SK-N-SH (cell line): ENCODE measurements around the gene PLD1. TPM values are rescaled to one million over a fixed set of nuclear protein-coding genes. Genes with fewer than 3 reads are reported as not detected.

Experiments used
- CTCF ChIA-PET: fragments of 300-600, 350-600 bp; formaldehyde crosslinking; extraction: SDS; loops from one replicate; lab custom pipeline; 2021; lab: Yijun Ruan, JAX
- POLR2A ChIA-PET: fragments of 350-600 bp; sonication (Branson Sonifier 250); formaldehyde crosslinking; extraction: SDS; loops from one replicate; lab custom pipeline; 2020; ENCODE audit warnings: antibody characterized with exemption, inconsistent platforms; lab: Yijun Ruan, JAX
- DNase-seq: peaks from one replicate; pipeline ENCODE4 v3.0.0; 2012
- H2AFZ ChIP-seq: fragments of 200-600 bp; sonication (generic); 2 replicates; pipeline ENCODE4 v1.8.1; 2016; ENCODE audit warnings: antibody characterized with exemption, mild to moderate bottlenecking, low read depth
- H3F3A ChIP-seq: fragments of 200-600 bp; sonication (generic); replicated peaks from 2 replicates; pipeline ENCODE3; 2016; ENCODE audit warnings: antibody characterized with exemption, mild to moderate bottlenecking; ENCODE audit not compliant: insufficient read depth
- H3K27ac ChIP-seq, 2 experiments: fragments of 200-500 bp in 1 of 2; fragments of 200-600 bp in 1 of 2; sonication (Bioruptor generic) in 1 of 2; sonication (generic), shearing (Covaris generic) in 1 of 2; 2 replicates each; pipeline versions ENCODE4 v1.5.1 to v1.6.1; 2014 to 2016; ENCODE audit warnings: low read depth in 2 of 2, inconsistent platforms in 1 of 2, low read length in 1 of 2, mild to moderate bottlenecking in 1 of 2, mixed read lengths in 1 of 2
- H3K27me3 ChIP-seq: fragments of 200-600 bp; sonication (generic), shearing (Covaris generic); 2 replicates; pipeline ENCODE4 v1.6.1; 2016; ENCODE audit warnings: mixed run types; ENCODE audit not compliant: insufficient read depth
- H3K36me3 ChIP-seq, 2 experiments: fragments of 200-500 bp in 1 of 2; fragments of 200-600 bp in 1 of 2; sonication (Bioruptor generic) in 1 of 2; sonication (generic) in 1 of 2; replicated peaks in 1 of 2; 2 replicates each; pipeline versions ENCODE3 to v1.5.1; 2014 to 2016; ENCODE audit warnings: low read length in 1 of 2, mild to moderate bottlenecking in 1 of 2; ENCODE audit not compliant: insufficient read depth in 2 of 2, control insufficient read depth in 1 of 2
- H3K4me1 ChIP-seq, 2 experiments: fragments of 200-500 bp in 1 of 2; fragments of 200-600 bp in 1 of 2; sonication (Bioruptor generic) in 1 of 2; sonication (generic), shearing (Covaris generic) in 1 of 2; 2 replicates each; pipeline versions ENCODE4 v1.5.1 to v1.6.1; 2014 to 2016; ENCODE audit warnings: low read depth in 1 of 2, low read length in 1 of 2, mixed run types in 1 of 2; ENCODE audit not compliant: insufficient read depth in 2 of 2, control insufficient read depth in 1 of 2
- H3K4me2 ChIP-seq: fragments of 200-600 bp; sonication (generic), shearing (Covaris generic); 2 replicates; pipeline ENCODE4 v1.6.1; 2017; ENCODE audit warnings: mixed run types
- H3K4me3 ChIP-seq, 2 experiments: fragments of 200-500 bp in 1 of 2; fragments of 200-600 bp in 1 of 2; sonication (Bioruptor generic) in 1 of 2; sonication (generic), shearing (Covaris generic) in 1 of 2; 2 replicates each; pipeline versions ENCODE4 v1.5.1 to v1.8.1; 2014 to 2016; ENCODE audit warnings: low read depth in 2 of 2, inconsistent platforms in 1 of 2, low read length in 1 of 2, mild to moderate bottlenecking in 1 of 2, mixed read lengths in 1 of 2, moderate library complexity in 1 of 2
- H3K79me2 ChIP-seq: fragments of 200-600 bp; sonication (generic); 2 replicates; pipeline ENCODE4 v1.8.1; 2017; ENCODE audit warnings: mild to moderate bottlenecking; ENCODE audit not compliant: insufficient read depth
- H3K9ac ChIP-seq: fragments of 200-600 bp; sonication (generic); 2 replicates; pipeline ENCODE4 v1.6.1; 2017; ENCODE audit warnings: mixed run types
- H3K9me2 ChIP-seq: fragments of 200-600 bp; sonication (generic); 2 replicates; pipeline ENCODE4 v1.6.1; 2017; ENCODE audit warnings: mixed run types
- H3K9me3 ChIP-seq: fragments of 200-600 bp; sonication (generic); 2 replicates; pipeline ENCODE4 v1.6.1; 2017; ENCODE audit warnings: mixed run types, mild to moderate bottlenecking, moderate library complexity
- H4K20me1 ChIP-seq: fragments of 200-600 bp; sonication (generic); 2 replicates; pipeline ENCODE4 v1.6.1; 2017; ENCODE audit warnings: mild to moderate bottlenecking, mixed run types; ENCODE audit not compliant: insufficient read depth
- CHD2 ChIP-seq: fragments of 150-350 bp; IDR thresholded peaks from 2 replicates; pipeline ENCODE4 v1.6.1; 2018; ENCODE audit warnings: low read length; ENCODE audit not compliant: partially characterized antibody
- FOSL2 ChIP-seq: IDR thresholded peaks from 2 replicates; pipeline ENCODE4 v1.4.0; 2012; ENCODE audit warnings: low read depth, mild to moderate bottlenecking, moderate library complexity, borderline replicate concordance
- FOXJ3 ChIP-seq: sonication (generic); formaldehyde crosslinking; IDR thresholded peaks from 2 replicates; pipeline ENCODE4 v1.5.1; 2020; ENCODE audit warnings: mild to moderate bottlenecking, missing genetic modification reagents
- FOXM1 ChIP-seq: IDR thresholded peaks from 2 replicates; pipeline ENCODE4 v1.4.0; 2012; ENCODE audit warnings: low read depth, mild to moderate bottlenecking
- GABPA ChIP-seq: IDR thresholded peaks from 2 replicates; pipeline ENCODE4 v1.4.0; 2012; ENCODE audit warnings: low read depth, mild to moderate bottlenecking
- GATA2 ChIP-seq: sonication (generic); formaldehyde crosslinking; IDR thresholded peaks from 2 replicates; pipeline ENCODE4 v1.5.0; 2020; ENCODE audit warnings: mild to moderate bottlenecking, missing genetic modification reagents
- JUND ChIP-seq: IDR thresholded peaks from 2 replicates; pipeline ENCODE4 v1.4.0; 2012
- MEF2A ChIP-seq: IDR thresholded peaks from 2 replicates; pipeline ENCODE4 v1.4.0; 2012; ENCODE audit warnings: low read depth, borderline replicate concordance
- POLR2AphosphoS5 ChIP-seq: IDR thresholded peaks from 2 replicates; pipeline ENCODE4 v1.6.1; 2012; ENCODE audit warnings: low read depth, low read length
- RCOR1 ChIP-seq: fragments of 150-350 bp; IDR thresholded peaks from 2 replicates; pipeline ENCODE4 v1.6.1; 2017; ENCODE audit warnings: antibody characterized with exemption, low read length
- SIN3A ChIP-seq: IDR thresholded peaks from 2 replicates; pipeline ENCODE4 v1.6.1; 2012; ENCODE audit warnings: low read depth, mild to moderate bottlenecking, low read length, moderate library complexity, borderline replicate concordance
- SMC3 ChIP-seq: IDR thresholded peaks from 2 replicates; pipeline ENCODE4 v1.6.1; 2012; ENCODE audit warnings: low read depth, low read length, improper control_type of control experiment
- TAF1 ChIP-seq: IDR thresholded peaks from 2 replicates; pipeline ENCODE4 v1.6.1; 2012; ENCODE audit warnings: low read depth, mild to moderate bottlenecking, low read length, moderate library complexity, borderline replicate concordance
- TEAD4 ChIP-seq: IDR thresholded peaks from 2 replicates; pipeline ENCODE4 v1.4.0; 2012; ENCODE audit warnings: mild to moderate bottlenecking, borderline replicate concordance; ENCODE audit not compliant: insufficient read depth
- YY1 ChIP-seq: IDR thresholded peaks from 2 replicates; pipeline ENCODE4 v1.4.0; 2012; ENCODE audit warnings: low read depth, mild to moderate bottlenecking
- WGBS: methylation state at CpG from one replicate; pipeline ENCODE4 v1.1.6; 2017; ENCODE audit warnings: low lambda C conversion rate; 5-methylcytosine and 5-hydroxymethylcytosine counted together
- polyA plus RNA-seq, 3 experiments: library from polyadenylated mRNA; depleted of rRNA; stranded (reverse); fragments of >200 nt; gene quantifications; 2 replicates each; pipeline ENCODE4 v1.2.3, GENCODE V29; 2012
- TF ChIP-seq, protein P1 (sequence below): IDR thresholded peaks from 2 replicates; pipeline ENCODE4; 2012
- TF ChIP-seq, protein P2 (sequence below): fragments of 200-600 bp; sonication (generic); IDR thresholded peaks from 2 replicates; pipeline ENCODE4 v1.6.1; 2017; ENCODE audit warnings: antibody characterized with exemption, mild to moderate bottlenecking, moderate library complexity

Gene PLD1
- polyA plus RNA-seq, 1 of the 3 experiments (the other 2 are of a cell fraction), result 6.2 TPM

DNA sequence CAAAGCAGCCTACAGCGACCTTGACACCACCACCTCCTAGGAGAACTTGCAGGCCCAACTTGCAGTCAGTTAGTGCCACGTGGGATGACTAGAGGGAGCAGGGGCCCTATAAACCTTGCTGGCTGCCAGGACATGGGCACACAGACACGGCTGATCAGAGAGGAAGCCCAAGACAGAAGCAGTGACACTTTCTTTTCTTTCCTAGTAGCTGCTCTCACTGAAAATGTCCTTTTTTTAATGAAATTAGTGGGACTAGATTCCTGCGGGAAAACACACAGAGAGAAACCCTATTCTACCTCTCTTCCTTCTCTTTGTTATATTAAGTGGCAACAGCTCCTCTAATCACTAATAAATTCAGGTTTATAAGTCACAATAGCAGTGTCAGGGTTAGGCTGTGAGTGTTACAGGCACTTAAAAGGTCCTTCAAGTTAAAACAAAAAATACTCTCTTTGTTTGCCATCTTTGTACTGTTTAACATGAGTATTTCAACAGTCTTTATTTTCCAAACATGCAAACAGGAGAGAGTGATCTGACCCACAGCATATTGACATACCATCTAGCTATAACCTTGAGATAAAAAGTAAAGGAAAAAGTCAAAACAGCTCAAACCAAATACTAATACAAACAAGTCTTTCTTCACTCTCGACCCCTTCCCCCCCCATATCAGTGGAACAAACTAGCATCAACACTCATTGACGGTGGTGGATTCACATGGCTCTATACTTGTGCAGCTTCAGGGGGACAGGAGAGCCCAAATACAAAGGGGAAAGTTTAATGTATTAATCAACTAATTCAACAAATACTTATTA lies 30.7 kb upstream of the PLD1 start:
- no peak overlapping the region for H3K9ac ChIP-seq

DNA sequence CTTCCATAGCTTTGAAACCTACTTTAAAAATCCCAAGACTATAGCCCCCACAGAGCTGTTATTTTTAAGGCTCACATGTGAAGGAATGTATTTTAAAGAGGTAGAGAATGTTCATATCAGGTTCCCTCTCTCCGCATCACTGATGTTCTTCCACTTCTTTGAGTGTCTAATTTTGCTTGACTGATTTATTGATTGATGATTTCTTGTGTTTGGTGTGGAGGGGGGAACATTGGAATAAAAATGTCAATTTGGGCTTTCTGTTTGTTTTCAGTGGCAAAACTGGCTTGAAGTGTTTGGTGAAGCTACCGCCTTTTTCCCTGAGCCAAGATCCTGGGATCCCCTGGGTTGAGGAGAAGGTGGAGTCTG lies 30.1 kb upstream of the PLD1 start:
- no peaks in the 10 kb centered on the region; a peak in 2 of 4 replicates for H3K4me1 ChIP-seq
- DNase-seq, result no peak
- no peak overlapping the region for H2AFZ ChIP-seq
- no peaks in the 10 kb centered on the region for H3F3A ChIP-seq
- H3K4me2 ChIP-seq, result no peak overlapping the region
- H4K20me1 ChIP-seq, result no peaks in the 10 kb centered on the region
- no peaks in the 10 kb centered on the region for H3K27me3 ChIP-seq
- H3K9ac ChIP-seq, result no peak overlapping the region
- ChIA-PET POLR2A (no interaction called here), CTCF (interaction anchor here (1.1 to 1.4 kb wide), 2 partner anchors 9 to 10 kb away, joined by 3 to 5 read pairs; no protein-coding TSS in a partner anchor)
- no peak overlapping the region for H3K4me3 ChIP-seq
- H3K36me3 ChIP-seq, result no peaks in the 10 kb centered on the region
- WGBS, result 97% methylated on average over 2 of the region's 2 CpGs
- no peaks in the 10 kb centered on the region for H3K9me3 ChIP-seq
- H3K79me2 ChIP-seq, result no peaks in the 10 kb centered on the region
- H3K9me2 ChIP-seq, result no peaks in the 10 kb centered on the region
- H3K27ac ChIP-seq, result no peak overlapping the region
- TF ChIP-seq FOXJ3 (CRISPR knock-in tag), result no peak
- TF ChIP-seq, protein P1, sequence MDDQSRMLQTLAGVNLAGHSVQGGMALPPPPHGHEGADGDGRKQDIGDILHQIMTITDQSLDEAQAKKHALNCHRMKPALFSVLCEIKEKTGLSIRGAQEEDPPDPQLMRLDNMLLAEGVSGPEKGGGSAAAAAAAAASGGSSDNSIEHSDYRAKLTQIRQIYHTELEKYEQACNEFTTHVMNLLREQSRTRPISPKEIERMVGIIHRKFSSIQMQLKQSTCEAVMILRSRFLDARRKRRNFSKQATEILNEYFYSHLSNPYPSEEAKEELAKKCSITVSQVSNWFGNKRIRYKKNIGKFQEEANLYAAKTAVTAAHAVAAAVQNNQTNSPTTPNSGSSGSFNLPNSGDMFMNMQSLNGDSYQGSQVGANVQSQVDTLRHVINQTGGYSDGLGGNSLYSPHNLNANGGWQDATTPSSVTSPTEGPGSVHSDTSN, result no peak
- no peak for TF ChIP-seq TEAD4
- TF ChIP-seq SIN3A, result no peak
- TF ChIP-seq FOXM1, result no peak
- TF ChIP-seq YY1, result no peak
- TF ChIP-seq POLR2AphosphoS5, result no peak
- TF ChIP-seq JUND, result no peak
- no peak for TF ChIP-seq SMC3
- TF ChIP-seq, protein P2, sequence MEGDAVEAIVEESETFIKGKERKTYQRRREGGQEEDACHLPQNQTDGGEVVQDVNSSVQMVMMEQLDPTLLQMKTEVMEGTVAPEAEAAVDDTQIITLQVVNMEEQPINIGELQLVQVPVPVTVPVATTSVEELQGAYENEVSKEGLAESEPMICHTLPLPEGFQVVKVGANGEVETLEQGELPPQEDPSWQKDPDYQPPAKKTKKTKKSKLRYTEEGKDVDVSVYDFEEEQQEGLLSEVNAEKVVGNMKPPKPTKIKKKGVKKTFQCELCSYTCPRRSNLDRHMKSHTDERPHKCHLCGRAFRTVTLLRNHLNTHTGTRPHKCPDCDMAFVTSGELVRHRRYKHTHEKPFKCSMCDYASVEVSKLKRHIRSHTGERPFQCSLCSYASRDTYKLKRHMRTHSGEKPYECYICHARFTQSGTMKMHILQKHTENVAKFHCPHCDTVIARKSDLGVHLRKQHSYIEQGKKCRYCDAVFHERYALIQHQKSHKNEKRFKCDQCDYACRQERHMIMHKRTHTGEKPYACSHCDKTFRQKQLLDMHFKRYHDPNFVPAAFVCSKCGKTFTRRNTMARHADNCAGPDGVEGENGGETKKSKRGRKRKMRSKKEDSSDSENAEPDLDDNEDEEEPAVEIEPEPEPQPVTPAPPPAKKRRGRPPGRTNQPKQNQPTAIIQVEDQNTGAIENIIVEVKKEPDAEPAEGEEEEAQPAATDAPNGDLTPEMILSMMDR, result no peak
- TF ChIP-seq CHD2, result no peak
- no peak for TF ChIP-seq GATA2 (CRISPR knock-in tag)
- TF ChIP-seq FOSL2, result no peak

More for the DNA sequence above, 30.7 kb upstream of the PLD1 start:
- no peak overlapping the region for H3K27ac ChIP-seq
- H3K79me2 ChIP-seq, result no peaks in the 10 kb centered on the region
- POLR2A ChIA-PET, result no interaction called here
- no peaks in the 10 kb centered on the region for H3K27me3 ChIP-seq
- no peak for DNase-seq
- no peak for TF ChIP-seq GABPA
- TF ChIP-seq FOXJ3 (CRISPR knock-in tag), result no peak
- no peak for TF ChIP-seq YY1
- no peak for TF ChIP-seq MEF2A
- TF ChIP-seq RCOR1, result no peak
- no peak for TF ChIP-seq SIN3A
- TF ChIP-seq, protein P1, result no peak
- TF ChIP-seq TAF1, result no peak
- TF ChIP-seq, protein P2, result no peak
- H3K9me2 ChIP-seq, result no peaks in the 10 kb centered on the region
- no peaks in the 10 kb centered on the region for H4K20me1 ChIP-seq
- H3K4me1 ChIP-seq, result no peaks in the 10 kb centered on the region; a peak in 2 of 4 replicates
- CTCF ChIA-PET, result interaction anchor here (1.1 to 1.4 kb wide), 3 partner anchors 9 to 31 kb away, joined by 3 to 5 read pairs (median 3); partner anchors contain the start of gene PLD1
- WGBS, result 89% methylated on average over 6 of the region's 6 CpGs
- no peak overlapping the region for H2AFZ ChIP-seq
- H3K9me3 ChIP-seq, result no peaks in the 10 kb centered on the region
- no peaks in the 10 kb centered on the region for H3K36me3 ChIP-seq
- H3K4me2 ChIP-seq, result no peak overlapping the region
- no peak overlapping the region for H3K4me3 ChIP-seq
- H3F3A ChIP-seq, result no peaks in the 10 kb centered on the region
